ENCODE data around the gene MPZL3.

GRCh38 chr11:118259138-118259537 is 7.0 kb upstream of the MPZL3 start:
- TF ChIP-seq, protein P1, sequence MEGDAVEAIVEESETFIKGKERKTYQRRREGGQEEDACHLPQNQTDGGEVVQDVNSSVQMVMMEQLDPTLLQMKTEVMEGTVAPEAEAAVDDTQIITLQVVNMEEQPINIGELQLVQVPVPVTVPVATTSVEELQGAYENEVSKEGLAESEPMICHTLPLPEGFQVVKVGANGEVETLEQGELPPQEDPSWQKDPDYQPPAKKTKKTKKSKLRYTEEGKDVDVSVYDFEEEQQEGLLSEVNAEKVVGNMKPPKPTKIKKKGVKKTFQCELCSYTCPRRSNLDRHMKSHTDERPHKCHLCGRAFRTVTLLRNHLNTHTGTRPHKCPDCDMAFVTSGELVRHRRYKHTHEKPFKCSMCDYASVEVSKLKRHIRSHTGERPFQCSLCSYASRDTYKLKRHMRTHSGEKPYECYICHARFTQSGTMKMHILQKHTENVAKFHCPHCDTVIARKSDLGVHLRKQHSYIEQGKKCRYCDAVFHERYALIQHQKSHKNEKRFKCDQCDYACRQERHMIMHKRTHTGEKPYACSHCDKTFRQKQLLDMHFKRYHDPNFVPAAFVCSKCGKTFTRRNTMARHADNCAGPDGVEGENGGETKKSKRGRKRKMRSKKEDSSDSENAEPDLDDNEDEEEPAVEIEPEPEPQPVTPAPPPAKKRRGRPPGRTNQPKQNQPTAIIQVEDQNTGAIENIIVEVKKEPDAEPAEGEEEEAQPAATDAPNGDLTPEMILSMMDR (IDR thresholded peaks at IDR 0.05), result no peak
- TF ChIP-seq POLR2A (IDR thresholded peaks at IDR 0.05), result no peak
- TF ChIP-seq EP300 (IDR thresholded peaks at IDR 0.05), result no peak

Measured in upper lobe of left lung (tissue), 4 donors.